ENCODE results near the gene CENPF. TPM values are rescaled to one million over a fixed set of nuclear protein-coding genes. Genes with fewer than 3 reads are reported as not detected.
A peak's percentile ranks its signal among the peaks of the same experiment; 100 is the strongest.

CENPF gene
- total and polyA plus RNA-seq, 9 of the 15 experiments (the other 6 are each of a cell fraction or from before 2014, with no cell fraction given) = 50.6 to 180 (median 98.3) TPM

GRCh38 chr1:214650664-214651063 lies 47.7 kb downstream of the CENPF start:
- no peaks in the 10 kb centered on the region for H3K27me3 ChIP-seq (ENCODE audit: control insufficient read depth in 2 of 2, insufficient read depth in 2 of 2, low read length in 2 of 2)
- H3K9me3 ChIP-seq (replicated peaks; ENCODE audit: control insufficient read depth, insufficient read depth, low read depth, low read length) = no peaks in the 10 kb centered on the region
- no peak overlapping the region for H2AFZ ChIP-seq (ENCODE audit: low read depth, low read length)
- no peak for ATAC-seq
- no TSS peak for BruUV-seq (replicated peaks)
- H3K27ac ChIP-seq (ENCODE audit: extremely low read depth, low read depth, low read length) = no peak overlapping the region
- H3K4me3 ChIP-seq = no peak overlapping the region
- no peak overlapping the region for H3K9ac ChIP-seq (ENCODE audit: insufficient read depth in 1 of 2, low read depth in 2 of 2, low read length in 2 of 2)
- no peak overlapping the region for H3K4me2 ChIP-seq (ENCODE audit: insufficient read depth, low read length)
- no peak for FAIRE-seq
- no peaks in the 10 kb centered on the region for H3K4me1 ChIP-seq (replicated peaks in 1 of 2; ENCODE audit: control insufficient read depth in 2 of 2, insufficient read depth in 2 of 2, low read length in 2 of 2)
- no peak for DNase-seq (ENCODE audit: extremely low read depth in 1 of 4, low spot score in 3 of 4)
- TF ChIP-seq REST (IDR thresholded peaks at IDR 0.05; ENCODE audit: borderline replicate concordance) = no peak
- TF ChIP-seq REST (CRISPR knock-in tag; IDR thresholded peaks at IDR 0.05; ENCODE audit: low read depth) = no peak
- TF ChIP-seq ZNF121 (CRISPR knock-in tag; conservative IDR thresholded peaks at IDR 0.05) = 0 out of 2 replicates have a peak, but pooled peaks have one; percentile 27
- TF ChIP-seq HES1 (IDR thresholded peaks at IDR 0.05; ENCODE audit: low read depth) = no peak
- no peak for TF ChIP-seq ZZZ3 (IDR thresholded peaks at IDR 0.05)
- TF ChIP-seq POLR2A (conservative IDR thresholded peaks at IDR 0.05) = 0 out of 2 replicates have a peak, but pooled peaks have one; percentile 45
- POLR2A ChIA-PET = interaction anchor here (0.6 to 1.2 kb wide), 2 partner anchors 16 to 1034 kb away, joined by 3 to 4 read pairs; no protein-coding TSS in a partner anchor
- no peaks in the 10 kb centered on the region for H3K9me1 ChIP-seq (ENCODE audit: control insufficient read depth, insufficient read depth, low read length)
- H3K36me3 ChIP-seq (ENCODE audit: control insufficient read depth, insufficient read depth, low read length) = peaks cover 88% of the 10 kb centered on the region
- H4K20me1 ChIP-seq (replicated peaks; ENCODE audit: control insufficient read depth, insufficient read depth, low read length) = no peaks in the 10 kb centered on the region
- CTCF ChIA-PET (ENCODE audit: low intra/inter-chr PET ratio) = no interaction called here
- H3K79me2 ChIP-seq (ENCODE audit: control insufficient read depth, insufficient read depth, low read length) = no peaks in the 10 kb centered on the region
- WGBS (ENCODE audit: insufficient coverage, low coverage, missing lambda C conversion rate) = 90% methylated on average over 4 of the region's 4 CpGs
- intact Hi-C loops (cut with micrococcal nuclease) = no loop called here
- in situ Hi-C loops (cut with MboI) = no loop called here
